Activated CD8-positive, alpha-beta memory T cell treated with anti-CD3 and anti-CD28 coated beads, Interleukin-2, amount 50 U/mL, for 1 hour (primary cell): Measurements from ENCODE around the gene ZNRD2.

ENCODE experiments used
- DNase-seq: peaks from one replicate; pipeline ENCODE4 v3.0.0-alpha.2; 2020; ENCODE audit errors: extremely low read depth

Gene ZNRD2

DNA sequence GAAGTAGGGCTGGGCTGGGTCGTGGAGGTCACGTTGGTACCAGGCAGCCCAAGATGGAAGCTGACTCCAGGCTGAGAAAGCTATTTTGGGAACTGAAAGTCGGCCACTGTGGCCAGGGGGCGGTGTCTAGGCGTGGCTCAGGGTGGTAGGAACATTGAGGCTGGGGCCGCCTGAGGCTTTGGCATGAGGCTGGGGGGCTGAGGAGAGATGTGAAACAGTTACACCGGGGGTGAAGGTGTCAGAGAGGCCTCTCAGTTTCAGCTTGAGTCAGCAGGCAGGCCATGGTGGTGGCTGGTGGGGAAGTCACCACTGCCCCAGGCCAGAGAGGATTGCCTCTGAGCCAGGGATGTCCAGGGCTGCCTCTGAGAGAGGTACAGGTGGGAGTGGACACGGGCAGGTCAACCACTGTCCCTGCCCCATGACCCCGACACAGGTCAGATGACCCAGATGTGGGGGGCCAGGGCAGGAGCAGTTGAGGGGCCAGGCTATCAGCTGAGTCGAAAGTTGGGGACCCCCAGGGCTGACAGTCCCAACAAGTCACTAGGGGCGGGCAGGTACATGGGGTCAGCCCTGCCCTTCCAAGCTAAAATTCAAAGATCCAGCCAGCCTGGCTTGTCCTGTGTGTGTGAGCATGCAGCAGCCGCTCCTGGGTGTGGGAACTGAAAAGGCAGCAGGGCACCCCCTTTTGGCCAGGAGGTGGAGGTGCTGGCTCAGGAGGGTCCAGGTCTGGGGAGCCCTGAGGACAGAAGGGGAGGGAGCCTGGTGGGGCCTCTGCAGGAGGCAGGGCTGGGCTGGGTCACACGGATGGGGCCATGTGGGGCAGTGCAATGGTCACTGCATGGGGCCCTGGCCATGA lies 18.1 kb downstream of the ZNRD2 start:
- peak; percentile 62 for DNase-seq

DNA sequence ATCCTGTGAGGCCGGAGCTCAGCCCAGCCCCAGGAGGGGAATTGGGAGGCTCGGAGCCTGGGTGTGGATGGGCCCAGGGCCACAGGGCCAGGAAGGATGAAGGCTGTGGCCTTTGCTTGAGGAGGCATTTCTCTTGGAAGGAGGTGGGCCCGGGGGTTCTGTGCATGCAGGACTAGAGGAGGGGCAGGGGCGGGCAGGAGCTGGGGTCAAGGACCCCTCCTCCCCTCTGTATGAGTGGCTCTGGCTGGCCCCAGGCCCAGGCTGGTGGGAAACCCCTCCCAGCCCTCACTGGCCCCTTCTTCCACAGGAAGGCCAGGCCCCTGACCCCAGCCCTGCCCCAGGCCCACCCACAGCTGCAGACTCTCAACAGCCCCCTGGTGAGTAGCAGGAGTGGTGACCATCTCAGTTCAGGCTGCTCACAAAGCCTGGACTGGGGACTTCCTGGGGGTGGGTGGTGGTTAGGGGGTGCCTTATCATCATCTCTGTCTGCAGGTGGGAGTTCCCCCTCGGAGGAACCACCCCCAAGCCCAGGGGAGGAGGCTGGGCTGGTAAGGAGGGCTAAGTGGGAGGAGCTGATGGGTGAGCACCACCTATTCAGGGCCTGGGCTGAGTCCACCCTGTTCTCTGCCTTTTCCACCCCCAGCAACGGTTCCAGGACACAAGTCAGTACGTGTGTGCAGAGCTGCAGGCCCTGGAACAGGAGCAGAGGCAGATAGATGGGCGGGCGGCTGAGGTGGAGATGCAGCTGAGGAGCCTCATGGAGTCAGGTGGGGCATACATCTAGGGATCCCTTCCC lies 19.4 kb downstream of the ZNRD2 start:
- DNase-seq = no peak

DNA sequence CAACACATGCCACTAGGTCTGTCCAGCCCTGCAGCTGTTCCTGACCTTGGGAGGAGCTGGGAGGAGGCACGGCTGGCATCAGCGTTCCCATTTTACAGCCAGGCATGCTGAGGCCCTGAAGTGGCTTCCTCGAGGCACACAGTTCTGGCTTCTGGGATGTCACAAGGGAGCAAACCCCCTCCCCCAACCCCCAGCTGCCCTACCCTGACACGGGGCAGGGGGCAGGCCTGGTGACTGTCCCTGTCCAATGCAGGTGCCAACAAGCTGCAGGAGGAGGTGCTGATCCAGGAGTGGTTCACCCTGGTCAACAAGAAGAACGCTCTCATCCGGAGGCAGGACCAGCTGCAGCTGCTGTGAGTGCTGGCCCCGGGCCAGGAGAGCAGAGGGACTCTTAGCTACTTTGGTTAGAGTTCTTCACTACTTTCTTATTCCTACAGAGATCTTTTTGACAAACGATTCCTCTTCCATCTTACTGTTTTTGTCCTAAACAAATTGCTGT lies 20.0 kb downstream of the ZNRD2 start:
- no peak for DNase-seq

DNA sequence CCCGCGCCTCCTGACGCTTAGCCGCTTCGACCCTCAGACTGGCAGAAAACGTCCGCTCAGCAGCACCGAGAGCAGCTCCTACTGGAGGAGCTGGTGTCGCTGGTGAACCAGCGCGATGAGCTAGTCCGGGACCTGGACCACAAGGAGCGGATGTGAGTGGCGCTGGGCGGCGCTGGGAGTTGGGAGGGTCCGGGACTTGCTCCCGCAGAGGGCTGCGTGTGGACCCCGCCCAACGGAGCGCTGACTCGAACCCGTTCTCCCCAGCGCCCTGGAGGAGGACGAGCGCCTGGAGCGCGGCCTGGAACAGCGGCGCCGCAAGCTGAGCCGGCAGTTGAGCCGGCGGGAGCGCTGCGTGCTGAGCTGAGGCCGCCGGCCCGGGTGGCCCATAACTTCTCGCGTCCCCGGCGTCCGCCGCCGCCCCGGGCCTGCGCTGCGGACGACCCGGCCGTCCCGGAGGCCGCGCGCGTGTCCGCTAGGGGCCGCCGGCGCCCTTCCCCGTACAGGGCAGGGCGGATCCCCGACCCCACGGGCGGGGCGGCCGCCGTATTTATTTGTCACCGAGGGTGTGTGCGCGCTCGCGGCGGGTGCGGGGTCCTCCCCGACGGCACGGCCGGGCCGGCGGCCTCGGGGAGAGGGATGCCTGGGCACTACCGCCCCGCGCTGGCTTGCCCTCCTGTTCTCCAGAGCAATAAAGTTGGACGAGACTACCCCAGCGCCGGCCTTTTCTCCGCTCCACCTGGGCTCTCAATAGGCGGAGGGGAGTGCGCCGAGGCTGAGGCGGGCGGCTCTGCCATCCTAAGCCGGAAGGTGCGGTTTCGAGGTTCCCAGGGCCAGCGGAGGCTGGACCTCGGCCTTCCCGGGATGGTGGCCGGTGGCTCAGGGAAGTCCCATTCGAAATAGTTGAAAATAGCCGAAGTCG lies 21.9 kb downstream of the ZNRD2 start:
- no peak for DNase-seq

DNA sequence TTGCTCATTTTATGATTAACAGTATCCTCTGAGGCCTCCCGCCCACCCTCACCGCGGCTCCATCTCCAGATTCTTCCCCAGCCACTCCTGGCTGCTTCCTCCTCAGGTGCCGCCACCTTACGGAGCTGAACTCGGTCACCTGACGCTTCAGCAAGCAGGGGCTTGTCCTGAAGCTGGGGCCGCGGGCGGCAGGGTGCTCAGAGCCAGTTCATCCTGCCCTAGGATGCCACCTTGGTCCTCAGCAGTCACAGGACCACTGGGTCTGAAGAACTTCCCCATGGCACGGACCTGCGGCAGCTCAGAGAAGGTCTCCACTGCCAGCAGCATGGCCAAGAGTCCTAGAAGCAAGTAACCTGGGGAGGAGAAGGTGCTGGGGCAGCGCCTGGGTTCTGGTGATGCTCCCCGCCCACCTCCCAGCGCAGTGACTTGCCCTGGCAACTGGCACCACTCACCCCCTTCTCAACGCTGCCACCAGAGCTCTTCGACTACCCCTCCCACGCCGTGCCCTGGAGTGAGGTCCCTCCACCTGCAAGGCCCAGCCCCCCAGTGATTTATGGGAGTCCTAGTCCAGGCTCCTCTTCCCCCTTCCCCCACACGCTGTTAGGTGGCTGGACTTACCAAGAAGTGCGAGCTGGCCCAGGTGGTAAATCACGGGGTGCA lies 22.7 kb downstream of the ZNRD2 start:
- no peak for DNase-seq

DNA sequence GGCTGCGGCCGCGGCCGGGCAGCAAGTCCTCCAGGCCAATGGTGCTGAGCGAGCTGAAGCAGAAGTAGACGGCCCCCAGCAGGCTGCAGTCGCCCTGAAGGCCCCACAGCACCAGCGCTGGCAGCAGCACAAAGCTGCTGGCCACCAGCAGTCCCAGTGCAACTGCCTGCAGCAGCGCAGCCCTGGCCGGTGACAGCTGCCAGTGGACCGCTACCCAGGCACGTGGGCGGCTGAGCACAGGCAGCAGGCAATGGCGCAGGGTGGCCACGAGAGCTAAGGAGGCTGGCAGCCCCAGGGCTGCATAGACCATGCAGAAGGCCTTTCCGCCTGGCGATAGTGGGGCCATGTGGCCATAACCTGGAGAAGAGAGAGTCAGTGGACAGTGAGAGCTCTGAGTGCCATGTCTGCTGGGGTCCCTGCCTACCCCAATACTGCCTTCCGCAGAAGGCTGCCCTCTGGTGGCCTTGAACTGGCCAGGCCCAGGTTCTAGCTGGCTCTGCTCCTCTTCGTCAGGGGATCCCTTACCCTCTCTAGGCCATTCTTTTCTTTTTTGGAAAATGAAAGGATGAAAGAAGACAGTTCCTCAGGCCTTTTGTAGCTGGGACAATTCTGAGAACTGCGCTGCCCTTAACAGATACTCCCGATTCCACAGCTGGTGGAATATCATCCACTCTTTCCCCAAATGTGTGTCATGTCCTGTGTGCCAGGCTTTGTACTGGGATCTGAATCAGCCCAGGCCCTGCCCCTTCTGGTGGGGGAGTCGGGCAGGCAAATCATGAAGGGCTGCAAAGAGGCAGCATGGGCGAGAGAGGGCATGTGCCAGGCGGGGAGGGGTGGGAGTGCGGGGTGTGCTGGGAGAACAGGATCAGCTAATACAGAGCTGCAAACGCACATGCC lies 23.5 kb downstream of the ZNRD2 start:
- no peak for DNase-seq

DNA sequence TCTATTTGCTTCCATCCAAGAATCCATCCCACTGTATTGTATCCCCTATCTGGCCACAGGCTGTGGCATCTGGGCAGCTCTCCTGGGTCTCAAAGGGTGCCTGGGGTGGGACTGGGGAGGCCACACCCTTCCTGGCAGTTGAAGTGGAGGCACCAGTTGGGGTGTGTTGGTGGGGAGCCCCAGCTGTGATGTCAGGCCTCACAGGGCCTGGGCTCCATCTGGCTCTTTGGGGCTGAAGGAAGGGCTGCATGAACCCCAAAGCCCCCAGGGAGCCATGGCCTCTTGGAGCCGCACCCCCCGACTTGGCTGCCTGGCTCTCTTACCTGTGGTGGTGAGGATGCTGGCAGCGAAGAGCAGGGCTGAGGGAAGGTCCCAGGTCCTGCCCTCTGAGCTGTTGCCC lies 24.9 kb downstream of the ZNRD2 start:
- DNase-seq = no peak

DNA sequence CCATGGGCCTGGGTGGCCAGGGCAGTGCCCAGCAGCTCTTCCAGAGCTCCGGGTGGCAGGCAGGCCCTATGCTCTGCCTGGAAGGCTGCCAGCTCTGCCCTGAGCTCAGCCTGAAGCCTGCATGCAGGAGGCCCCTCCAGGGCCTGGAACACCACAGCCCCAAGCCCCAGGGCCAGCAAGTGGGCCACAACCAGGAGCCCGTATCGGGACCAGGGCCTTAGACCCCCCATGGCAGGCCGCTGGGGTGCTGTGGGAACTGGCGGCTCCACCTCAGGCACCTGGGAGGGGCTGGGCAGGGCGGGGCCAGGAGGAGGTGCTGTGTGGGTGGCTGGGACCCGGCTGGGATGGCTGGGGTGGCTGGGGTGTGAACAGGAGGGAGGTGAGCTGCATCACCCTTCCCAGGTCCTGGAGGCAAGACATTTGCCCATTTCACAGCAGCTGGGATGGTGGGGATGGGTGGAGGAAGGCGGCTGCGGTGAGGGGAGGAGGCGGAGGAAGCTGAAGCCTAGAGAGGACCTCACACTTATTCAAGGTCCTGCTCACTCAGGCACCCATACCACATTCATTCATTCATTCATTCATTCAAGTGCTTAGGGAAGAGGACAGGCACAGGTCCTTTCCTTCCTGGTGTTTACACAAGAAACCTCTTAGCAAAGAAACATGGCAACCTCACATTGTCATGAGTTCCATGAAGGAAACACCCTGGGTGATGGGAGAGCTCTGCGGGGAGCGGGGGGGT lies 25.4 kb downstream of the ZNRD2 start, which contains the start of gene KCNK7:
Gene KCNK7 (minus strand): TSS at position 258 of the 739 bp plus-strand sequence. CDS start 28 bp downstream, at position 230.
- no peak for DNase-seq

DNA sequence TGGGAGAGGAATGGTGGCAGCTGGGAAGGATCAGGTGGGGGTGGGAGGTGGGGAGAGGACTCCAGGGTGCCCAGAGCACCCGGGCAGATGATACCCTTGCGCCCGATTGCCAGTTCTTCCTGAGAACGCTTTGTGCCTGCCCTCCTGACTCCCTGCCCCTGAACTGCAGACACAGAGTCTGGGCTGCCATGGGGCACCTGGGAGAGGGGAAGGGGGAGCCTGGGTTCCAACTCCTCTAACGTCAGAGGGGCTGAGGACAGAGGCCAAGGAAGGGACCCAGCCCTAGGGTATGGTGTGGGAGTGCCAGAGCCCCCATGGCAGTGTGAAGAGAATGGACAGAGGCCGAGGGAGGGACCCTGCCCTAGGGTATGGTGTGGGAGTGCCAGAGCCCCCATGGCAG lies 26.2 kb downstream of the ZNRD2 start:
- no peak for DNase-seq

DNA sequence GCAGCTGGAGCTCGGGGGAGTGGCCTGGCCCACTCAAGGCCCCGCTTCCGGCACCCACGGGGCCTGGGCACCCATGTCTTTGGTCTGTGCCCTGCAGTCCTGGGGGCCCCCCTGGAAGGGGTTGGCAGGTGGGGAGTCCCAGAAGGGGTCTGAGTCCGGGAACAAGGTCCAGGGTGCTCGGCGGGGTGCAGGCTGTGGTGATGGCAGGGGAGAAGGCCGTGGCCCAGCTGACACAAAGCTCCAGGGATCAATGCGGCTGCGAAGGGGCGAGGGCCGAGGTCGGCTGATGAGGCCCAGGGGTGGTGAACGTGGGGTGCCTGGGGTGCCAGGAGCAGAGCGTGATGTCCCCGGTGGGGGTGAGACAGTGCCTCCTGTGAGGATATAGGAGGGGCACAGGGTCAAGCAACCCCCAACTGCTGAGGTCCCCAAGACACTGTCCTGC lies 28.0 kb downstream of the ZNRD2 start:
- no peak for DNase-seq

DNA sequence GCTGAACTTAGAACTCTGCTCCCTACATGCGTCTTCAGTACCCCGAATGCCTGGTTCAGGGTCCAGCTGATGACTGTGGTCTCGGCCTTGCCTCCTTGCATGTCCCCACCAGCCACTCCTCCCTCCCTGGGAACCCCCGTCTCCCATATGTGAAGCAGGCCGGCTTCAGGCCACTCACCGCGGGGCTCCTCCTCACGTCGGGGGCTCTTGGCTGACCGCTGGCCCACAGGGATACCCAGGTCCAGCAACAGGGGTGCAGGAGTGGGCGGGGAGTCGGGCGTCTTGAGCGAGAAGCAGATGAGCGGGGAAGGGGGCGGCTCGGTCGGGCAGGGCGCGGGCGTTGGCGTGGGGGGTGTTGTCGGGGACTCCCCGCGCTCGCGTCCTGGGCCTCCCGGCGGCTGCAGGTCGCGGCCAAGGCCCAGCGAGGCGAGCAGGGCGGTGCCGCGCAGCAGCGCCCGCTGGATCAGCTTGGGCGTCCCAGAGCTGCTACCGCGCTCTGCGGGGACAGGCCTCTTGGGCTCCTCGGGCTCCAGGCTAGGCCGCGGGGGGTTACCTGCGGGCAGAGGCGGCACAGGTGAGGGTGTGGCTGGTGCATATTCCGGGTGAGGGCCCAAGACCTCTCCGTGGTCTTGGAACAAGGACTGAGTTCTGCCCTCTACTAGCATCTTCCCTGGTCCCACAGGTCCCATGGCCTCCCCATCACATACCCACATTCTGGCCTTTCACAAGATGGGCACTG lies 29.1 kb downstream of the ZNRD2 start:
- DNase-seq = no peak

DNA sequence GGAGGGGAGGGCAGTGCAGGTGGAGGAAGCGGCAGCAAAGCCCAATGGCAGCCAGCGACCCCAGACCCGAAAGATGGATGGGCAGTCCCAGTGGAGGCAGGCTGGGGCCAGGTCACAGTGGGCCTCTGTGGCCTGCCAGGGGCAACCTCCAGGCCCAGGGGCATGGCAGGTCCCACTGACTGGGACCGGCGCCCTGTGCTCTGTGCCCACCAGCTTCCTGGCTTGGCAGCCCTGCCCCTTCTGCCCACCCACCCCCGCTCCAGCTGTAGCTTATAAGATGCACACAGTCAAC lies 29.6 kb downstream of the ZNRD2 start:
- no peak for DNase-seq

DNA sequence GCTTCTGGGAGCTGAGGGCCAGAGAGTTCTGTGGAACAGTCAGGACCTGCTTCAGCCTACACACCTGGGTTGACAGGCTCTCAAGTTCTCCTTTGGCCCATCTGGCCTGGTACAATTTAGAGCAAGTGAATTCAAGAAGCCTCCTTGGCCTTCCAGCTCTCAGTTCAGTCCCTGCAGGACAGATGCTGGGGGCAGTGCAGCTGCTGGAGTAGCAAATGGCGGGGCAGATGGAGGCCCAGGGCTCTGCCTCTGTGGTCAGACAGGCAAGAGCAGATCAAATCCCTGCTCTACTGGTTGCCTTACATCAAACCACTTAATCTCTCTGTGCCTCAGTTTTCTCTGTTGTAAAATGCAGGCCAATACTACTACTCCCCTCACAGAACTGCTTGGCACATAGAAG lies 34.0 kb downstream of the ZNRD2 start:
- DNase-seq = no peak

DNA sequence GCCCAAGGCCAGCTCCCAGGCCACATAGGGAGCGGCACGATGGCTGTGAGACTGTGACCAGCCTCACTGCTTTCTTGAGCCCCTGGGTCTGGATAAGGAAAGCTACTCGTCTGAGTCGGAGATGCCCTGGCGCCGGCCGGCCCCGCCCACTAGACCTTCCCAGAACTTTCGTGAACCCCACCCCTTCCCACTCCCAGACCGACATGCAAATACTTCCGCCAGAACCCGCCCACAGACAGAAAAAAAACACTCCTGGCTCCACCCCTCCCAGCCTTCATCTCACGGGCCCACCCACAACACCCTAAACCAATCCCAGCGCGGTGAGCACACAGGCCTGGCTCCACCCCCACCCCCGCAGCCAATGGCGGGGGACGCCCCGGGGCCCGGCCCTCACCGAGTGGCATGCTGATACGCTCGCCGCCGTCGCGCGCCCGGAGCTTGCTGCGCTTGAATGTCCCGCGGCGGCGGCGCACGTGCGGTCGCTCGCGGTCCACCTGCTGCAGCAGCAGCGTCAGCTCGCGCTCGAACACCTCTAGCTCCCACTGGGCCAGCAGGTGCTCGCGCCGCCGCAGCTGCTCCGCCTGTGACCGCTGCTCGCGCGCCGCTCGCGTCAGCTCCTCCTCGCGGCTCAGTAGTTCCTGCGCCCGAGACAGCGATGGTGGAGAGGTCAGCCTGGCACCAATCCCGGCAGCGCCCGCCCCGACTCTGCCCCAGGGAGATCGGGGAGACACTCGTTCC lies 36.8 kb downstream of the ZNRD2 start:
- DNase-seq = no peak

DNA sequence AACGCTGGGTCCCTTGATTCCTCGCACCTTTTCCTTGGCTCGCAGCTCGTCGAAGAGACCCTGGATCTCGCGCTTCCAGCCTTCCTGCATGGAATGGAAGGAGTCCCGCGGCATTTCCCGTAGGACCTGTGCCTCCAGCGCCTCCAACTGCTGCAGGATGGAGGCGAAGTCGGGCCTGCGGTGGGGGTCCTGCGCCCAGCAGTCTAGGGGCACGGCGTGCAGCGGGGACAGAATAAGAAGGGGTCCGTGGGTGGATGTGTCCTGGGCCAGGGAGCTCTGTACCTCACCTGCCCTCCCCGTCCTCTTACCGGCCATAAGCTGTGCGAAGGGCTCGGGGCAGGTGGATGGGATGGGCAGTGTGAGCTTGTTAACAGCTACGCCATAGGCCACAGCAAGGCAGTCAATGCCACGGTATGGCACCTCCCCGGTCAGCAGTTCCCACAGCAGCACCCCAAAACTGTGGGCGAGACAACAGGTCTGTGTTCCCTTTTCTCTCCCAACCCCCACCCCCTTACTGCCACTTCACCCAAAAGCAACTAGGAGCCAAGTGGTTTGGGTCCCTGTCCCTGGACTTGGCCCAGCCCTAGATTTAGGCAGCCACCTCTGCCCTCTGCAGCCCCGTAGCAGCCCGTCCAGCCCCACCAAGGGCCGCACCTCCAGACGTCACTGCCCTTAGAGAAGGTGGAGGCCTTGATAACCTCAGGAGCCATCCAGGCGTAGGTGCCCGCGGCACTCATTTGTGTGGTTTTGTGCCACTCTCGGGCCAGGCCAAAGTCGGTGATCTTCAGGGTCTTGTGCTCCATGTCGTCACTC lies 37.5 kb downstream of the ZNRD2 start:
- DNase-seq = no peak

DNA sequence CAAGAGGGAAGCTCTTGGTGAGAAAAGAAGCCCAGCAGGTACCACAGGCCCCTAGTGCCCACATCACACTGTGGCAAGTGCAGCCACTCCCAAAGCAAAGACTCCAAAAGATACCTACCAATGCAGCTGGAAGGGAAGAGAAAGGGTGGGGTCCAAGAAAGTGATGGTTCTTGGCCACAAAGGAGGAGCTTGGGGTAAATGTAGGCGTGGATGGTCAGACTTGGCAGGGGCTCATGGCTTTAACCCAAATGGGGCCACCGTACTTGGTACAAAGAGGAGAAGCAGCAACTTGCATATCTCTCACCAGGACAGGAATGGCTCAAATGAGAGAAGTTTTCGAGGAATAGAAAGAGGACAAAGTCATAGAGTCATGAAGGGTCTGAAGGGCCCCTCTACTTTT lies 39.0 kb downstream of the ZNRD2 start:
- no peak for DNase-seq

DNA sequence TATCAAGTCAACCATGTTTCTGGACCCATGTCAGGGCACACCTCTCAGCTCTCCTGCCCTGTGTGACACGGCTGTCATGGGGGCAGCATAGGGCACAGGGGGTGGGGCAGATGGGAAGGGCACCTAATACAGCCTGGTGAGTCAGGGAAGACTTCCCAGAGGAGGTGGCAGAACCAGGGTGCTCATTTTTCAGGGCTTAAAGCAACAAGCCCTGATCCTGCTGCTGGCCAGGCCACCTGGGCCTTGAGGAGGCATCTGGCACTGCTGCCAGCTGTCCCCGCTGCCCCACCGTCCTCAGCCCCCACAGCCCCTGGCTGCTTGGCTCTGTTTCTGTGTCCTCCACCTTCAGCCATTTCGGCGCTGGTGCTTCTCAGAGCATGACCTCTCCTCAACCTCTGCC lies 39.4 kb downstream of the ZNRD2 start:
- DNase-seq = no peak
